KG1 (cell line): ENCODE results near the gene KRT80.

ENCODE experiments used
- DNase-seq: peaks from one replicate; lab custom pipeline; 2025; lab: John Stamatoyannopoulos, UW

KRT80 gene

GRCh38 chr12:52152905-52153317, 38.9 kb downstream of the KRT80 start:
- no peak for DNase-seq

- DNase-seq = no peak
Observed at GRCh38 chr12:52151837-52152783, 39.7 kb downstream of the KRT80 start.

GRCh38 chr12:52151153-52151836, 40.5 kb downstream of the KRT80 start:
- DNase-seq = no peak

- no peak for DNase-seq
Observed at GRCh38 chr12:52149651-52150241, 42.1 kb downstream of the KRT80 start.

- DNase-seq = no peak
Observed at GRCh38 chr12:52149182-52149641, 42.6 kb downstream of the KRT80 start.

GRCh38 chr12:52148464-52149181, 43.2 kb downstream of the KRT80 start:
- no peak for DNase-seq

- DNase-seq = no peak
Observed at GRCh38 chr12:52147964-52148463, 43.8 kb downstream of the KRT80 start.

GRCh38 chr12:52147367-52147963, 44.3 kb downstream of the KRT80 start:
- DNase-seq = no peak

GRCh38 chr12:52146822-52147366, 44.9 kb downstream of the KRT80 start:
- DNase-seq = no peak

GRCh38 chr12:52146089-52146821, 45.6 kb downstream of the KRT80 start:
- no peak for DNase-seq

GRCh38 chr12:52145228-52146088, 46.4 kb downstream of the KRT80 start:
- no peak for DNase-seq

- no peak for DNase-seq
Observed at GRCh38 chr12:52144512-52145227, 47.1 kb downstream of the KRT80 start.

GRCh38 chr12:52142431-52142830, 49.4 kb downstream of the KRT80 start:
- no peak for DNase-seq

- DNase-seq = no peak
Observed at GRCh38 chr12:52141875-52142274, 49.9 kb downstream of the KRT80 start.

GRCh38 chr12:52141306-52141705, 50.5 kb downstream of the KRT80 start:
- no peak for DNase-seq

- no peak for DNase-seq
Observed at GRCh38 chr12:52139579-52140062, 52.2 kb downstream of the KRT80 start.

- no peak for DNase-seq
Observed at GRCh38 chr12:52139147-52139546, 52.7 kb downstream of the KRT80 start.

GRCh38 chr12:52137746-52138145, 54.1 kb downstream of the KRT80 start:
- DNase-seq = no peak

- no peak for DNase-seq
Observed at GRCh38 chr12:52132754-52133161, 59.1 kb downstream of the KRT80 start.
